Kidney epithelial cell (primary cell): Measurements from ENCODE around the gene TSEN15. TPM values are rescaled to one million over a fixed set of nuclear protein-coding genes. Genes with fewer than 3 reads are reported as not detected.

ENCODE experiments used
- DNase-seq: peaks from one replicate; pipeline ENCODE4 v3.0.0-alpha.2; 2010; ENCODE audit warnings: low read depth
- H3K27me3 ChIP-seq: 2 replicates; pipeline ENCODE4 v1.6.0; 2011; ENCODE audit warnings: low read length; ENCODE audit not compliant: control insufficient read depth, insufficient read depth
- H3K36me3 ChIP-seq: 2 replicates; pipeline ENCODE4 v1.5.1; 2011; ENCODE audit warnings: low read length; ENCODE audit not compliant: control insufficient read depth, insufficient read depth
- H3K4me3 ChIP-seq: 2 replicates; pipeline ENCODE4 v1.5.1; 2011; ENCODE audit warnings: low read depth, mild to moderate bottlenecking, control low read depth, low read length
- total RNA-seq: library from RNA; depleted of rRNA; stranded (reverse); fragments of >200 nt; gene quantifications from 2 replicates; pipeline ENCODE4 v1.2.3, GENCODE V29; 2015
- TF ChIP-seq, protein P1 (sequence below): IDR thresholded peaks from 2 replicates; pipeline ENCODE4 v1.5.1; 2011; ENCODE audit warnings: mild to moderate bottlenecking, moderate library complexity, low read length, control low read depth, inconsistent platforms; ENCODE audit not compliant: insufficient read depth, poor library complexity, severe bottlenecking

TSEN15 gene
- total RNA-seq = 38.3 and 50.1 TPM in 2 replicates

DNA sequence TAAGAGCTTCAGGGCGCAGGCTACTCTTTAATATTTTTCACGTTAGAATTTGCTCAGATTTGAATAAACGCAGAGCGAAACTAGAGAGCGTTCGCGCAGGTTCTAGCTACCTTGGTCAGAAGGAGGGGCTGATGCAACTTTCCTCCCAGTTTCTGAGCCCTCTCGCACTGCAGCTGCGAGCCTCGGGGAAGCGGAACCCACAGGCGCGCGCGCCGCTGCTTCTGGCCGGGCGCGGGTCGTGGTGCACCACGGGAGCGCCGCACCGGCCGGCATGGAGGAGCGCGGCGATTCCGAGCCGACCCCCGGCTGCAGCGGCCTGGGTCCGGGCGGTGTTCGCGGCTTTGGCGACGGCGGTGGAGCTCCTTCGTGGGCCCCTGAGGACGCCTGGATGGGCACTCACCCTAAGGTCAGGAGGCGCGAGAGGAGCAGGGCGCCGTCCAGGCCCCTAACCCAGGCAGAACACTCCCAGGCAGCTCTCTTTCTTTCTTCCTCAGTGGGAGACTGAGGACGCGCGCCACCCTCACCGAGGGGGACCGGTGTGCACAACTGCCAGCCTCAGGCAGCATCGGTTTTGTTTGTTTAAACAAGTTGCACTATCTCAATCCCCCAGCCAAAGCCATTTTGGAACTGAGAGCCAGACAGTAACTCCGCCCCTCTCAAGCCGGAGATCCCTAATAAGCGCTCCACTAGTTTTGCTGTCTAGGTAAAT is at the start of gene TSEN15:
Gene TSEN15 (plus strand): TSS at position 246 of the 709 bp plus-strand sequence. CDS start 26 bp downstream, at position 272.
- TF ChIP-seq, protein P1, sequence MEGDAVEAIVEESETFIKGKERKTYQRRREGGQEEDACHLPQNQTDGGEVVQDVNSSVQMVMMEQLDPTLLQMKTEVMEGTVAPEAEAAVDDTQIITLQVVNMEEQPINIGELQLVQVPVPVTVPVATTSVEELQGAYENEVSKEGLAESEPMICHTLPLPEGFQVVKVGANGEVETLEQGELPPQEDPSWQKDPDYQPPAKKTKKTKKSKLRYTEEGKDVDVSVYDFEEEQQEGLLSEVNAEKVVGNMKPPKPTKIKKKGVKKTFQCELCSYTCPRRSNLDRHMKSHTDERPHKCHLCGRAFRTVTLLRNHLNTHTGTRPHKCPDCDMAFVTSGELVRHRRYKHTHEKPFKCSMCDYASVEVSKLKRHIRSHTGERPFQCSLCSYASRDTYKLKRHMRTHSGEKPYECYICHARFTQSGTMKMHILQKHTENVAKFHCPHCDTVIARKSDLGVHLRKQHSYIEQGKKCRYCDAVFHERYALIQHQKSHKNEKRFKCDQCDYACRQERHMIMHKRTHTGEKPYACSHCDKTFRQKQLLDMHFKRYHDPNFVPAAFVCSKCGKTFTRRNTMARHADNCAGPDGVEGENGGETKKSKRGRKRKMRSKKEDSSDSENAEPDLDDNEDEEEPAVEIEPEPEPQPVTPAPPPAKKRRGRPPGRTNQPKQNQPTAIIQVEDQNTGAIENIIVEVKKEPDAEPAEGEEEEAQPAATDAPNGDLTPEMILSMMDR = no peak
- Histone ChIP-seq H3K4me3 (peak within 1 kb of the TSS; percentile 66), H3K36me3 (no peaks in the 10 kb centered on the region), H3K27me3 (no peaks in the 10 kb centered on the region)
- no peak for DNase-seq

DNA sequence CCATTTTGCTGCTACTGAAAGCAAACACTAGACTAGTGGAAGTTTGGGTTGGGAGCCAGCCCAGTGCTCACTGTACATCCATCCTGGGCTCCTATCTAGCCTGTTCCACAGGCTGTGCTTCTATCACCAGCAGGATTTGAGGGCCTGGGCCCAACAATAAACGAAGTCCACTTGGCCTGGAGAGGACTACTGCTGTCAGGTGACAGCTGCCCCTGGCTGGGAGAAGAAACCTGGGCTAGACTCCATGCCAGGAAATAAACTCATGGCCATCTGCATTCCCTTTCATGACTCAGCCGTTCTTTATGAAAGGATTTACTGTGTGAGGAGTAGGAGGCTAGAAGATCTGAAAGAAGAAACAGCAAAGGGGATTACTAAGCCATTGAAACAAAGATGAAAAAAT is 49.5 kb upstream of the TSEN15 start:
- no peaks in the 10 kb centered on the region for H3K36me3 ChIP-seq
- no peak overlapping the region for H3K4me3 ChIP-seq
- H3K27me3 ChIP-seq = no peaks in the 10 kb centered on the region
- TF ChIP-seq, protein P1 = no peak
- DNase-seq = peak; percentile 81

DNA sequence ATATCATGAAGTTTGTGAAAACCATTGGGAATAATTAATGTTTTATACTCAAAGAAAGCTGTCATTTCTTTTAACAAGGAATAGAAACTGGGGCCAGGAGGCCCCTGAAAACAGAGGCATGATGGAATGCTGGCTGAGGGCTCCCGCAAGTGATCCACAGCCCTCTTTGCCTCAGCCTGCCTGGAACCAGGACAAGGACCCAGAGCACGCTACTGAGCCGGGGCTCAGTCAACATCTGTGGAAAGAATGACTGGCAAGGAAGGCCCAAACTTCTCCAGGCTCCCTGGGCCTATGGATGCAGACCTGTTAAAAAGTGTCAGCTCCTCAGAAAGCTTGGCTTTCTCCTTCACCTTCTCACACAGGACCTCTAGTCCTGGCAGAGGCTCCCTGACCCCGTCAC is 46.6 kb upstream of the TSEN15 start:
- TF ChIP-seq, protein P1 = no peak
- Histone ChIP-seq H3K27me3 (no peaks in the 10 kb centered on the region), H3K36me3 (no peaks in the 10 kb centered on the region), H3K4me3 (no peak overlapping the region)
- DNase-seq = no peak

DNA sequence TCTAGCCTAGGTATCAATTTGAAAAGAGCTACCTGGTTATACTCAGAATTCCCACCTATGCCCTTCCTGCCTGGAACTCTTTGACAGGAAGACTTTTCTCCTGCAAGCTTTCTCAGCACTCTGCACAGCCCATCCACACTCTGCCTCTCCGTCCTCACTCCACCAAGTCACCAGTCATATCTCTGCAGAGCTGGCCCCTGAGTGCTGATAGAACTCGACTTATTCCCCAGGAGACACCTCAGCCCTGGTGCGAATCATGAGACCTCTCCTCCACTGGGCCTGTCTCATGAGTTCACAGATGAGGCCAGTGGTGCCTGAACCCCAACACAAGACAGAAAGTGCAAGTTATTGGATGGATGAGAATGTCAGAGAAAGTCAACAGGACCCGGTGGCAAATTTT is 46.0 kb upstream of the TSEN15 start:
- TF ChIP-seq, protein P1 = no peak
- Histone ChIP-seq H3K27me3 (no peaks in the 10 kb centered on the region), H3K4me3 (no peak overlapping the region), H3K36me3 (no peaks in the 10 kb centered on the region)
- no peak for DNase-seq

DNA sequence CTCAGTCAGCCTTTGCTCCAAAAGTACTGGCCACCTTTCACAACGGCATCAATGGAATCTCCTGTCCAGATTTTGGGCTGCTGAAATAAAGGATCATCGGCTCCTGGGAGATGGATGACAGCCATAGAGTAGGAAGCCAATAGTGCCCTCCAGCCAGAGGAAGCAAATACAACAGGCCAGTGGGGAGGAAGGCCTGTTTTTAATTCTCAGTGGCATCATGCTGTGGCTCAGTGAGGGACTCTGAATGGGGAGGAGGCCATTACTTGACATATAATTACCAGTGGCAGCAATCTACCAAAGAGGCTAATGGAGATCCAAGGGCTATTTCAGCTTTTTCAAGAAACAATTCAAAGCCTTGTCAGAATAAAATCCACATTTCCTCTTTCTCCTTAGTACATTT is 40.7 kb upstream of the TSEN15 start:
- no peak for DNase-seq
- H3K4me3 ChIP-seq = no peak overlapping the region
- no peaks in the 10 kb centered on the region for H3K36me3 ChIP-seq
- TF ChIP-seq, protein P1 = no peak
- no peaks in the 10 kb centered on the region for H3K27me3 ChIP-seq

DNA sequence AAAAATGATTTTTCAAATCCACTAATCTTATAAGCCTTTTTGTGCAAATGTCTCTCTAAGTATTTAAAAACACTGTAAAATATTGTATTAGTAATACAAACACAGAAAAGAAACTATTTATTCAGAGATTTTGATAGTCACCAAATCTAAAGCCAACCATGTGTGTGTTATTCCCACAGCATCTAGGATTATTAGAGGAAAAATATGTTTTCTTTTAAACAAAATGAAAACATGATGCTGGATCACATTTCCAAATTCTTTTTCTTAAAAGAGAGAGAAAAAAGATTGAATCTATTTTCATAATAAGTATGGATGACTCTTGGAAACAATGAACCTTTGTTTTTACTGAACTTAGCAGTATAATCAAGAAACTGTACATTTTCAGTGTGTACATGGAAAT is 39.3 kb upstream of the TSEN15 start:
- TF ChIP-seq, protein P1 = no peak
- DNase-seq = no peak
- Histone ChIP-seq H3K36me3 (no peaks in the 10 kb centered on the region), H3K4me3 (no peak overlapping the region), H3K27me3 (no peaks in the 10 kb centered on the region)
